ENCODE results near the gene CCNL2. TPM values are rescaled to one million over a fixed set of nuclear protein-coding genes. Genes with fewer than 3 reads are reported as not detected.

CCNL2 gene
- total RNA-seq, 1 donor from 2014 or later, result 134 TPM

GRCh38 chr1:1421907-1422464, 22.9 kb upstream of the CCNL2 start:
- TF ChIP-seq, protein P1, sequence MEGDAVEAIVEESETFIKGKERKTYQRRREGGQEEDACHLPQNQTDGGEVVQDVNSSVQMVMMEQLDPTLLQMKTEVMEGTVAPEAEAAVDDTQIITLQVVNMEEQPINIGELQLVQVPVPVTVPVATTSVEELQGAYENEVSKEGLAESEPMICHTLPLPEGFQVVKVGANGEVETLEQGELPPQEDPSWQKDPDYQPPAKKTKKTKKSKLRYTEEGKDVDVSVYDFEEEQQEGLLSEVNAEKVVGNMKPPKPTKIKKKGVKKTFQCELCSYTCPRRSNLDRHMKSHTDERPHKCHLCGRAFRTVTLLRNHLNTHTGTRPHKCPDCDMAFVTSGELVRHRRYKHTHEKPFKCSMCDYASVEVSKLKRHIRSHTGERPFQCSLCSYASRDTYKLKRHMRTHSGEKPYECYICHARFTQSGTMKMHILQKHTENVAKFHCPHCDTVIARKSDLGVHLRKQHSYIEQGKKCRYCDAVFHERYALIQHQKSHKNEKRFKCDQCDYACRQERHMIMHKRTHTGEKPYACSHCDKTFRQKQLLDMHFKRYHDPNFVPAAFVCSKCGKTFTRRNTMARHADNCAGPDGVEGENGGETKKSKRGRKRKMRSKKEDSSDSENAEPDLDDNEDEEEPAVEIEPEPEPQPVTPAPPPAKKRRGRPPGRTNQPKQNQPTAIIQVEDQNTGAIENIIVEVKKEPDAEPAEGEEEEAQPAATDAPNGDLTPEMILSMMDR (IDR thresholded peaks at IDR 0.05; ENCODE audit: insufficient read depth, low read length, poor library complexity, severe bottlenecking), result no peak
- no peaks in the 10 kb centered on the region for H3K36me3 ChIP-seq (ENCODE audit: control insufficient read depth, insufficient read depth, low read length)
- no peak for DNase-seq (ENCODE audit: low read depth)
- no peak overlapping the region for H3K4me3 ChIP-seq (ENCODE audit: low read depth, low read length)
- H3K27me3 ChIP-seq (ENCODE audit: control insufficient read depth, insufficient read depth, low read length), result peaks cover 6% of the 10 kb centered on the region

DNA sequence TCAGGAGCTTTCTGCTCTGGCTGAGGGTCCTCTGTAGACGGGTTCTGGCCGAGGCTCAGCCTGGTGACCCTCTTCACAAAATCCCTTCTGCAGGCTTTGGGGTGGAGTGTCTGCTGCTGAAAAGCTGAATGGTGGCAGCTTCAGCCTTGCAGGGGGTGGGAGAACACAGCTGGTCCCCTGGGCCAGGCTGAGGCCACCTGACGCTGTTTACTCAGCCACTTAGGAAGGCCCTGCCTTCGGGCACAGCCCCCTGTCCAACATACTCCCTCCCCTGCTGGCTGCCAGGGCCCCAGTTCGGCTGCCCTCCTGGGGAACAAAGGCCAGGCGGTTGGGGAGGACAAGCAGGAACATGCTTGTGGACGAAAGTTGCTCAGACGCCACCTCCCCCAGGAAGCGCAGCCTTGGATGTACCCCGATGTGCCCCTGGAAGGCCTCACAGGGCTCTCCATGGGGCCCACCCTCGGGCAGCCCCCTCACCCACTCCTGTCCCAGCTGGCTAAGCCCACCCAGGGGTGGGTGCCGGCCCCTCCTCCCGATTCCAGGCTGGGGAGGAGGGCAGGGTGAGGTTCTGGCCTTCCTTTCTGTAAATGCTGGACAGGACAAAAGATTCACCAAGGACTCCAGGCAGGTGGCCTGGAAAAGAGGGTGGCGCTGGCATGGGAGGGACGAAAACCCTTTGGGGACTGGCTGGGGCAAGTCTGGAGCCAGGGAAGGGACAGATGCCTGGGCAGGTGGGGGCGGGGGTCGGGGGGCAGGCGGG, 22.2 kb upstream of the CCNL2 start, which contains the start of gene ANKRD65:
Gene ANKRD65 (minus strand): TSS at position 130 of the 760 bp plus-strand sequence. CDS start 271 bp downstream, outside the sequence.
- Histone ChIP-seq H3K27me3 (ENCODE audit: control insufficient read depth, insufficient read depth, low read length) (peaks cover 6% of the 10 kb centered on the region), H3K4me3 (ENCODE audit: low read depth, low read length) (peak within 1 kb of the TSS; percentile 3), H3K36me3 (ENCODE audit: control insufficient read depth, insufficient read depth, low read length) (no peaks in the 10 kb centered on the region)
- TF ChIP-seq, protein P1 (IDR thresholded peaks at IDR 0.05; ENCODE audit: insufficient read depth, low read length, poor library complexity, severe bottlenecking), result no peak
- DNase-seq (ENCODE audit: low read depth), result no peak

GRCh38 chr1:1420654-1421141, 21.6 kb upstream of the CCNL2 start:
- DNase-seq (ENCODE audit: low read depth), result no peak
- no peaks in the 10 kb centered on the region for H3K36me3 ChIP-seq (ENCODE audit: control insufficient read depth, insufficient read depth, low read length)
- peaks cover 2% of the 10 kb centered on the region for H3K27me3 ChIP-seq (ENCODE audit: control insufficient read depth, insufficient read depth, low read length)
- TF ChIP-seq, protein P1 (IDR thresholded peaks at IDR 0.05; ENCODE audit: insufficient read depth, low read length, poor library complexity, severe bottlenecking), result no peak
- H3K4me3 ChIP-seq (ENCODE audit: low read depth, low read length), result no peak overlapping the region

DNA sequence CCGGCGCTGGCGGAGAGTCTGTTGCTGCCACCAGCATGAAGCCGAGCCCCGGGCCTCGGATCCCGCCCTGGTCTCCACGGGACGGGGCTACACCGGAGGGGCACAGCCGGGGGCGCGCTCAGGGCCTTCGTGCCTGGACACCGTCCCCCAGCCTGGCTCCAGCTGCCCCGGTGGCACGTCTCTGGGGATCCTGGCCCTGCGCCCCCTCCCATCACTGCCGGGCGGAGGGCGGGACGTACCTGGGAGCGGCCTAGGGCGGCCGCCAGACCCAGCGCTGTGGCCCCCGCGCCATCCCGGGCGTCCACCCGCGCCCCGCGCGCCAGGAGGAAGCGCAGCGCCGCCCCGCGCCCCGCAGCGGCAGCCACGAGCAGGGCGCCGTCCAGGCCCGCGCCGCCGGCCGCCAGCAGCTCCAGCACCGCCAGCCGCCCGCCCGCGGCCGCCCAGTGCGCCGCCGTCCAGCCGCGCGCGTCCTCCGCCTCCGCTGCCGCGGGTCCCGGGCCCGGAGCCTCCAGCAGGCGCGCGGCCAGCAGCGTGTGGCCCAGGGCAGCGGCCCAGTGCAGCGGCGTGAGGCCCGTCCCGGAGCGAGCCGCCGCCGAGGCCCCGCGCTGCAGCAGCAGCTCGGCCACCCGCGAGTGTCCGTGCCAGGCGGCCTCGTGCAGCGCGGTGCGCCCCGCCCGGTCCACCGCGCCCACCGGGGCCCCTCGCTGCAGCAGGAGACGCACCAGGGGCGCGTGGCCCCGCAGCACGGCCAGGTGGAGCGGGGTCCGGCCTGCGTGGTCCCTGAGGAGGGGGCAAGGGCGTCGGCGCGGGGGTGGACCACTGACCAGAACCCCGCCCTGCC, 20.9 kb upstream of the CCNL2 start:
- TF ChIP-seq, protein P1 (IDR thresholded peaks at IDR 0.05; ENCODE audit: insufficient read depth, low read length, poor library complexity, severe bottlenecking), result no peak
- Histone ChIP-seq H3K36me3 (ENCODE audit: control insufficient read depth, insufficient read depth, low read length) (no peaks in the 10 kb centered on the region), H3K27me3 (ENCODE audit: control insufficient read depth, insufficient read depth, low read length) (peaks cover 2% of the 10 kb centered on the region), H3K4me3 (ENCODE audit: low read depth, low read length) (peak overlapping the region; percentile 3)
- DNase-seq (ENCODE audit: low read depth), result no peak

- Histone ChIP-seq H3K4me3 (ENCODE audit: low read depth, low read length) (no peak overlapping the region), H3K36me3 (ENCODE audit: control insufficient read depth, insufficient read depth, low read length) (no peaks in the 10 kb centered on the region), H3K27me3 (ENCODE audit: control insufficient read depth, insufficient read depth, low read length) (peaks cover 2% of the 10 kb centered on the region)
- no peak for DNase-seq (ENCODE audit: low read depth)
- TF ChIP-seq, protein P1 (IDR thresholded peaks at IDR 0.05; ENCODE audit: insufficient read depth, low read length, poor library complexity, severe bottlenecking), result no peak
Measured at GRCh38 chr1:1419363-1419812, 20.3 kb upstream of the CCNL2 start.
